CD14-positive monocyte (primary cell): ENCODE results near the gene HRH2. TPM values are rescaled to one million over a fixed set of nuclear protein-coding genes. Genes with fewer than 3 reads are reported as not detected.

Experiments used
- DNase-seq, 3 donors: peaks; one replicate each; pipeline ENCODE4 v3.0.0-alpha.2; 2011 to 2022
- H2AFZ ChIP-seq: 2 replicates; pipeline ENCODE4 v1.6.0; 2012; ENCODE audit warnings: mild to moderate bottlenecking, low read depth, low read length, inconsistent platforms; ENCODE audit not compliant: insufficient read depth, poor library complexity, severe bottlenecking
- H3K27ac ChIP-seq, 2 donors: 1 replicate in 1 of 2; 2 replicates in 1 of 2; pipeline ENCODE4 v1.5.1; 2012 to 2013; ENCODE audit warnings: low read length in 2 of 2, control low read depth in 1 of 2, inconsistent platforms in 1 of 2, low read depth in 1 of 2, mild to moderate bottlenecking in 1 of 2
- H3K27me3 ChIP-seq, 2 donors: one replicate each; pipeline versions ENCODE4 v1.6.0 to v1.6.1; 2011 to 2013; ENCODE audit warnings: low read length in 2 of 2; ENCODE audit not compliant: control insufficient read depth in 2 of 2, insufficient read depth in 2 of 2
- H3K36me3 ChIP-seq, 2 donors: replicated peaks in 1 of 2; 1 replicate in 1 of 2; 2 replicates in 1 of 2; pipeline versions ENCODE4 v1.5.1 to v1.6.1; 2012 to 2013; ENCODE audit warnings: low read length in 2 of 2, control low read depth in 1 of 2, inconsistent platforms in 1 of 2, mild to moderate bottlenecking in 1 of 2; ENCODE audit not compliant: insufficient read depth in 2 of 2, control insufficient read depth in 1 of 2
- H3K4me1 ChIP-seq, 2 donors: 1 replicate in 1 of 2; 2 replicates in 1 of 2; pipeline versions ENCODE4 v1.5.1 to v1.6.1; 2012 to 2013; ENCODE audit warnings: low read length in 2 of 2, control low read depth in 1 of 2, inconsistent platforms in 1 of 2, mild to moderate bottlenecking in 1 of 2, moderate library complexity in 1 of 2; ENCODE audit not compliant: insufficient read depth in 2 of 2, control insufficient read depth in 1 of 2
- H3K4me2 ChIP-seq: replicated peaks from 2 replicates; pipeline ENCODE3; 2012; ENCODE audit warnings: low read length, moderate library complexity, mild to moderate bottlenecking; ENCODE audit not compliant: poor library complexity, severe bottlenecking; ENCODE audit errors: extremely low read depth
- H3K4me3 ChIP-seq, 3 experiments: fragments of 200-600 bp in 1 of 3; sonication (generic) in 1 of 3; replicated peaks in 1 of 3; 1 replicate in 2 of 3; 2 replicates in 1 of 3; pipeline ENCODE4 v1.5.1; 2011 to 2013; ENCODE audit warnings: low read length in 3 of 3, mild to moderate bottlenecking in 3 of 3, control low read depth in 2 of 3, low read depth in 2 of 3, inconsistent platforms in 1 of 3, moderate library complexity in 1 of 3
- H3K79me2 ChIP-seq: 2 replicates; pipeline ENCODE4 v1.6.0; 2012; ENCODE audit warnings: mild to moderate bottlenecking, control low read depth, inconsistent platforms, low read length, moderate library complexity; ENCODE audit not compliant: insufficient read depth
- H3K9ac ChIP-seq: 2 replicates; pipeline ENCODE4 v1.6.0; 2017; ENCODE audit warnings: low read length, mild to moderate bottlenecking; ENCODE audit not compliant: insufficient read depth, poor library complexity, severe bottlenecking
- H3K9me3 ChIP-seq, 2 donors: replicated peaks in 1 of 2; 1 replicate in 1 of 2; 2 replicates in 1 of 2; pipeline versions ENCODE4 v1.5.1 to v1.6.1; 2012 to 2013; ENCODE audit warnings: low read length in 2 of 2, control low read depth in 1 of 2; ENCODE audit not compliant: control insufficient read depth in 1 of 2, insufficient read depth in 1 of 2
- H4K20me1 ChIP-seq: 2 replicates; pipeline ENCODE4 v1.6.0; 2012; ENCODE audit warnings: mild to moderate bottlenecking, low read length, control low read depth, moderate library complexity; ENCODE audit not compliant: insufficient read depth
- H3K27ac Mint-ChIP-seq, 7 donors: one replicate each; pipeline ENCODE4 v1.8.0; 2020; ENCODE audit warnings: mild to moderate bottlenecking in 7 of 7, mixed read lengths in 7 of 7, moderate library complexity in 6 of 7, inconsistent platforms in 2 of 7
- H3K27me3 Mint-ChIP-seq, 3 donors: one replicate each; pipeline ENCODE4 v1.8.0; 2021 to 2022; ENCODE audit warnings: low read depth in 3 of 3, mild to moderate bottlenecking in 3 of 3, mixed read lengths in 3 of 3, moderate library complexity in 3 of 3, inconsistent platforms in 1 of 3
- H3K36me3 Mint-ChIP-seq, 2 donors: one replicate each; pipeline ENCODE4 v1.8.0; 2020; ENCODE audit warnings: mixed read lengths in 2 of 2, inconsistent platforms in 1 of 2, mild to moderate bottlenecking in 1 of 2
- H3K4me1 Mint-ChIP-seq: one replicate; pipeline ENCODE4 v1.8.0; 2020; ENCODE audit warnings: mild to moderate bottlenecking, mixed read lengths
- H3K4me3 Mint-ChIP-seq, 2 donors: one replicate each; pipeline ENCODE4 v1.8.0; 2020; ENCODE audit warnings: mild to moderate bottlenecking in 2 of 2, mixed read lengths in 2 of 2, moderate library complexity in 1 of 2
- H3K9me3 Mint-ChIP-seq, 7 donors: one replicate each; pipeline ENCODE4 v1.8.0; 2020 to 2022; ENCODE audit warnings: mixed read lengths in 7 of 7, mild to moderate bottlenecking in 6 of 7, moderate library complexity in 6 of 7, inconsistent platforms in 2 of 7
- WGBS: methylation state at CpG from one replicate; pipeline ENCODE4 v1.1.5; 2013; ENCODE audit warnings: missing lambda C conversion rate; ENCODE audit not compliant: insufficient coverage; 5-methylcytosine and 5-hydroxymethylcytosine counted together
- intact Hi-C, 2 donors: fragments of 100-400 bp; cut with micrococcal nuclease; formaldehyde crosslinking; loops; one replicate each; pipeline versions ENCODE4 v1.15.0 to v1.15.1; 2023
- polyA plus RNA-seq, 3 donors: library from polyadenylated mRNA; depleted of rRNA in 1 of 3; unstranded in 2 of 3; stranded (reverse) in 1 of 3; fragments of 300-500 nt in 2 of 3; fragments of >200 nt in 1 of 3; fragmentation: Illumina TruSeq in 2 of 3; gene quantifications; 1 replicate in 2 of 3; 2 replicates in 1 of 3; pipeline ENCODE4 v1.2.3, GENCODE V29; 2012 to 2021
- TF ChIP-seq, protein P1 (sequence below): fragments of 200-600 bp; IDR thresholded peaks from one replicate; pipeline ENCODE4 v1.8.0; 2022; ENCODE audit warnings: antibody characterized with exemption, mild to moderate bottlenecking

Gene HRH2
- polyA plus RNA-seq, 3 donors, result 10.6 to 71.7 (median 25.5) TPM

GRCh38 chr5:175713930-175714329 is 56.1 kb downstream of the HRH2 start:
- Mint-ChIP-seq H3K36me3 (peaks cover 37 to 42% of the 10 kb centered on the region in 2 donors), H3K27ac (peak overlapping the region in 1 of 7 donors; percentile 47), H3K27me3 (peaks cover 0 to 2% (median 1%) of the 10 kb centered on the region in 3 donors), H3K9me3 (peaks cover 14 to 30% (median 23%) of the 10 kb centered on the region in 7 donors), H3K4me1 (peaks cover 38% of the 10 kb centered on the region), H3K4me3 (no peak overlapping the region)
- H3K4me1 ChIP-seq, result peaks cover 0 to 8% of the 10 kb centered on the region in 2 donors
- intact Hi-C loops, result no loop called here
- H4K20me1 ChIP-seq, result peaks cover 36% of the 10 kb centered on the region
- peaks cover 16 to 20% of the 10 kb centered on the region in 2 donors for H3K36me3 ChIP-seq
- peaks cover 12 to 27% of the 10 kb centered on the region in 2 donors for H3K9me3 ChIP-seq
- no peak overlapping the region for H3K27ac ChIP-seq
- no peak overlapping the region for H3K4me2 ChIP-seq
- H3K4me3 ChIP-seq, result no peak overlapping the region
- TF ChIP-seq, protein P1, sequence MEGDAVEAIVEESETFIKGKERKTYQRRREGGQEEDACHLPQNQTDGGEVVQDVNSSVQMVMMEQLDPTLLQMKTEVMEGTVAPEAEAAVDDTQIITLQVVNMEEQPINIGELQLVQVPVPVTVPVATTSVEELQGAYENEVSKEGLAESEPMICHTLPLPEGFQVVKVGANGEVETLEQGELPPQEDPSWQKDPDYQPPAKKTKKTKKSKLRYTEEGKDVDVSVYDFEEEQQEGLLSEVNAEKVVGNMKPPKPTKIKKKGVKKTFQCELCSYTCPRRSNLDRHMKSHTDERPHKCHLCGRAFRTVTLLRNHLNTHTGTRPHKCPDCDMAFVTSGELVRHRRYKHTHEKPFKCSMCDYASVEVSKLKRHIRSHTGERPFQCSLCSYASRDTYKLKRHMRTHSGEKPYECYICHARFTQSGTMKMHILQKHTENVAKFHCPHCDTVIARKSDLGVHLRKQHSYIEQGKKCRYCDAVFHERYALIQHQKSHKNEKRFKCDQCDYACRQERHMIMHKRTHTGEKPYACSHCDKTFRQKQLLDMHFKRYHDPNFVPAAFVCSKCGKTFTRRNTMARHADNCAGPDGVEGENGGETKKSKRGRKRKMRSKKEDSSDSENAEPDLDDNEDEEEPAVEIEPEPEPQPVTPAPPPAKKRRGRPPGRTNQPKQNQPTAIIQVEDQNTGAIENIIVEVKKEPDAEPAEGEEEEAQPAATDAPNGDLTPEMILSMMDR, result no peak
- H3K9ac ChIP-seq, result no peak overlapping the region
- WGBS, result 100% methylated on average over 3 of the region's 3 CpGs
- no peak for DNase-seq
- no peak overlapping the region for H2AFZ ChIP-seq
- H3K79me2 ChIP-seq, result no peaks in the 10 kb centered on the region
- no peaks in the 10 kb centered on the region for H3K27me3 ChIP-seq

GRCh38 chr5:175714479-175715085 is 56.7 kb downstream of the HRH2 start:
- Histone ChIP-seq H3K79me2 (no peaks in the 10 kb centered on the region), H3K4me1 (peaks cover 0 to 8% of the 10 kb centered on the region in 2 donors), H3K9ac (no peak overlapping the region), H3K27me3 (no peaks in the 10 kb centered on the region), H2AFZ (no peak overlapping the region), H3K4me2 (no peak overlapping the region), H3K27ac (no peak overlapping the region), H3K36me3 (peaks cover 10 to 14% of the 10 kb centered on the region in 2 donors), H3K9me3 (peaks cover 12 to 27% of the 10 kb centered on the region in 2 donors), H3K4me3 (no peak overlapping the region), H4K20me1 (peaks cover 29% of the 10 kb centered on the region)
- WGBS, result 99% methylated on average over 7 of the region's 7 CpGs
- Mint-ChIP-seq H3K4me3 (no peak overlapping the region), H3K36me3 (peaks cover 30 to 35% of the 10 kb centered on the region in 2 donors), H3K4me1 (peaks cover 32% of the 10 kb centered on the region), H3K27ac (peak overlapping the region in 1 of 7 donors; percentile 3), H3K27me3 (peaks cover 0 to 2% (median 2%) of the 10 kb centered on the region in 3 donors), H3K9me3 (peaks cover 14 to 30% (median 23%) of the 10 kb centered on the region in 7 donors)
- TF ChIP-seq, protein P1, result no peak
- no peak for DNase-seq
- intact Hi-C loops, result no loop called here
